ENCODE measurements around the gene MBLAC1.
A peak's percentile ranks its signal among the peaks of the same experiment; 100 is the strongest.

The MBLAC1 gene, protein sequence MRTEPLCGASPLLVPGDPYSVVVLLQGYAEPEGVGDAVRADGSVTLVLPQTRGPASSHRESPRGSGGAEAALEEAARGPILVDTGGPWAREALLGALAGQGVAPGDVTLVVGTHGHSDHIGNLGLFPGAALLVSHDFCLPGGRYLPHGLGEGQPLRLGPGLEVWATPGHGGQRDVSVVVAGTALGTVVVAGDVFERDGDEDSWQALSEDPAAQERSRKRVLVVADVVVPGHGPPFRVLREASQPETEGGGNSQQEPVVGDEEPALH

DNA sequence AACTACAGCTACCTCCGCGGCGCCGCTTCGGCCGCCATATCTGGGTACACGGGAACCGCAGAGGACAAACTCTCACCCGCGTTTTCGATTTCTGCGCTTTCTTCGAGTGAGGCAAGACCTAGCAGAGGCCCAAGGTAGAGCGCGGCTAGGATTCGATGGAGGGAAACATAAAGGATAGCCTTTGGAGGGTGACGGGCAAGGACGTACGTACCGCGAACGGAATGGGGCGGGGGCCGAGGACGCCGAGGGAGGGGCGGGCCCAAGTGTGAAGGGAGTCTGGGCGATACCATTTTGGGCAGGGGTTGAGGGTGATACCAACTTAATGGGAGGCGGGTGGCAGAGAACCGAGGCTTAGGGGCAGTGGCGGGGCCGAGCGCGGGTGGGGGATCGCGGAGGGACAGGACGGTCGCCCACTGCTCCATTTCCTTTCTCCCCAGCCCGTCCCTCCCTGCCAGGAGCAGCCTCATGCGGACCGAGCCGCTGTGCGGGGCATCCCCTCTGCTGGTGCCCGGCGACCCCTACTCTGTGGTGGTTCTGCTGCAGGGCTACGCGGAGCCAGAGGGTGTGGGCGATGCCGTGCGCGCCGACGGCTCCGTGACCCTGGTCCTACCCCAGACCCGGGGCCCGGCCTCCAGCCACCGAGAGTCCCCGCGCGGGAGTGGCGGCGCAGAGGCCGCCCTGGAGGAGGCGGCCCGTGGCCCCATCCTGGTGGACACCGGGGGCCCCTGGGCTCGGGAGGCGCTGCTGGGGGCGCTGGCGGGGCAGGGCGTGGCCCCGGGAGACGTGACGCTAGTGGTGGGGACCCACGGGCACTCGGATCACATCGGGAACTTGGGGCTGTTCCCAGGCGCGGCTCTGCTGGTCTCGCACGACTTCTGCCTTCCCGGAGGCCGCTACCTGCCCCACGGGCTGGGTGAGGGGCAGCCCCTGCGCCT is at the start of gene MBLAC1:
TSS of gene MBLAC1 (plus strand) at position 37 of the 935 bp plus-strand sequence. CDS start at position 466, 429 bp downstream.
- ChIA-PET POLR2A (interaction anchor here (0.6 to 6.0 kb wide), 15 partner anchors 11 to 301 kb away, joined by 3 to 80 read pairs (median 4); partner anchors contain the start of genes AP4M1, GJC3, MCM7 and TRIM4), CTCF (interaction anchor here (1.7 kb wide), 1 partner anchor 148 kb away, joined by 3 read pairs; no protein-coding TSS in a partner anchor)
- DNase-seq (ENCODE audit: extremely low spot score): peak; percentile 84
- TF ChIP-seq BHLHE40 (IDR thresholded peaks at IDR 0.05; ENCODE audit: borderline replicate concordance): peak; percentile 74; the same call in 1 of the 2 replicates
- TF ChIP-seq ELF4 (IDR thresholded peaks at IDR 0.05): no peak
- TF ChIP-seq L3MBTL2 (conservative IDR thresholded peaks at IDR 0.05): peak; percentile 82

DNA sequence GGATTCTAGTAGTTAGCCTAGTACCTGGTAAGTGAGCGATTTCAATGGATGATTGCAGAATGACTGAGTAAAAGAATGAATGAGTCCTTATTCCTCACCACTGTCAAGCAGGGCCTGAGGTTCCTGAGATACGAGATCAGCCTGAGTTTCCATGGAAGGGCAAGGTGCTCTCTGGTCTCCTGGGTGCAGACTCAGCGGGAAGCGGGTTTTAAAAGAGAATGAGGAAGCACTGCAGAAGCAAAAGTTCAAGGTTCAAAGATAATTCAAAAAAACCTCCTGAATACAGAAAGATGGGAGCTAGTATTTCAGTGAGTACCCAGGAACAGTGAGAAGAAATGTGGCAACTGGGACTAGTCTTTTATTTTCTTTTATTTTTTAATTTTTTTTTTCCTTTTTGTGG is 49.6 kb upstream of the MBLAC1 start:
- ChIA-PET CTCF (no interaction called here), POLR2A (interaction anchor here (1.2 kb wide), 1 partner anchor 25 kb away, joined by 3 read pairs; the partner anchor contains the start of gene AP4M1)
- DNase-seq (ENCODE audit: extremely low spot score): no peak
- TF ChIP-seq CTBP1 (IDR thresholded peaks at IDR 0.05; ENCODE audit: borderline replicate concordance): no peak
- TF ChIP-seq, protein P1, sequence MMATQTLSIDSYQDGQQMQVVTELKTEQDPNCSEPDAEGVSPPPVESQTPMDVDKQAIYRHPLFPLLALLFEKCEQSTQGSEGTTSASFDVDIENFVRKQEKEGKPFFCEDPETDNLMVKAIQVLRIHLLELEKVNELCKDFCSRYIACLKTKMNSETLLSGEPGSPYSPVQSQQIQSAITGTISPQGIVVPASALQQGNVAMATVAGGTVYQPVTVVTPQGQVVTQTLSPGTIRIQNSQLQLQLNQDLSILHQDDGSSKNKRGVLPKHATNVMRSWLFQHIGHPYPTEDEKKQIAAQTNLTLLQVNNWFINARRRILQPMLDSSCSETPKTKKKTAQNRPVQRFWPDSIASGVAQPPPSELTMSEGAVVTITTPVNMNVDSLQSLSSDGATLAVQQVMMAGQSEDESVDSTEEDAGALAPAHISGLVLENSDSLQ (IDR thresholded peaks at IDR 0.05): no peak
- TF ChIP-seq FOXK2 (IDR thresholded peaks at IDR 0.05): no peak
- no peak for TF ChIP-seq NFRKB (IDR thresholded peaks at IDR 0.05)
- TF ChIP-seq FOXM1 (IDR thresholded peaks at IDR 0.05; ENCODE audit: borderline replicate concordance): no peak

DNA sequence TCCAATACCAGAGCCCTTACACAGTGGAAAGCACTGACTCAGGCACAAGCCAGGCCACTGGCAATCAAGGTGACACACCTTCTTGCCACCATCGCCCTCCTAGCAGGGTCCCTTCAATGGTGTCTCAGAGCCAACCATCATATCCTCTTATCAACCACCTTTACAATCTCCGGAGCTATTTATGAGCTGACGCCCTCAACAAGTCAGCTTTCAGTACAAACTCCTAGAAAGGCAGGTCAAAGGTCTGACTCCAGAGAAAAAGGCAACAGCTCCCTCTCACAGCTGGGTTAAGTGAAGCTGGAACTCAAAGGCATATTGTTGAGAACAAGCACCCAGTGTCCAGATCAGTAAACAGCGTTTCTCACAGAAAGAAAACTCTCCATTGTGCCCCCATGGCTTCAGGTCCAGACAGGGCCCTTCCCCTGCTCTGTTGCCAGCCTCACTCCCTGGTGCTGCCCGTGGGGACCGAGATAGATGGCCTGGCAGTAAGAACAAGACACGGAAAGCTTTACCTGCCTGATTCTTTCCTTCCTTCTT is 47.7 kb upstream of the MBLAC1 start:
- CTCF ChIA-PET: interaction anchor here (0.8 kb wide), 1 partner anchor 166 kb away, joined by 3 read pairs; no protein-coding TSS in a partner anchor
- no peak for DNase-seq (ENCODE audit: extremely low spot score)
- POLR2A ChIA-PET: interaction anchor here (0.6 to 1.5 kb wide), 2 partner anchors 14 to 22 kb away, joined by 3 to 5 read pairs; partner anchors contain the start of genes AP4M1 and MCM7
- TF ChIP-seq ELF4 (IDR thresholded peaks at IDR 0.05) (no peak), SUZ12 (IDR thresholded peaks at IDR 0.05) (no peak), FOXA1 (IDR thresholded peaks at IDR 0.05) (no peak), NFRKB (IDR thresholded peaks at IDR 0.05) (no peak), HDGF (IDR thresholded peaks at IDR 0.05; ENCODE audit: borderline replicate concordance) (no peak), L3MBTL2 (conservative IDR thresholded peaks at IDR 0.05) (no peak), SP1 (IDR thresholded peaks at IDR 0.05) (no peak), FOXM1 (IDR thresholded peaks at IDR 0.05; ENCODE audit: borderline replicate concordance) (no peak), FOXK2 (IDR thresholded peaks at IDR 0.05) (no peak), LEF1 (IDR thresholded peaks at IDR 0.05; ENCODE audit: borderline replicate concordance) (no peak), BHLHE40 (IDR thresholded peaks at IDR 0.05; ENCODE audit: borderline replicate concordance) (no peak), ZNF384 (IDR thresholded peaks at IDR 0.05) (no peak), TARDBP (IDR thresholded peaks at IDR 0.05) (no peak), CTBP1 (IDR thresholded peaks at IDR 0.05; ENCODE audit: borderline replicate concordance) (no peak), ARNT (IDR thresholded peaks at IDR 0.05) (no peak)
- TF ChIP-seq, protein P1 (IDR thresholded peaks at IDR 0.05): no peak

DNA sequence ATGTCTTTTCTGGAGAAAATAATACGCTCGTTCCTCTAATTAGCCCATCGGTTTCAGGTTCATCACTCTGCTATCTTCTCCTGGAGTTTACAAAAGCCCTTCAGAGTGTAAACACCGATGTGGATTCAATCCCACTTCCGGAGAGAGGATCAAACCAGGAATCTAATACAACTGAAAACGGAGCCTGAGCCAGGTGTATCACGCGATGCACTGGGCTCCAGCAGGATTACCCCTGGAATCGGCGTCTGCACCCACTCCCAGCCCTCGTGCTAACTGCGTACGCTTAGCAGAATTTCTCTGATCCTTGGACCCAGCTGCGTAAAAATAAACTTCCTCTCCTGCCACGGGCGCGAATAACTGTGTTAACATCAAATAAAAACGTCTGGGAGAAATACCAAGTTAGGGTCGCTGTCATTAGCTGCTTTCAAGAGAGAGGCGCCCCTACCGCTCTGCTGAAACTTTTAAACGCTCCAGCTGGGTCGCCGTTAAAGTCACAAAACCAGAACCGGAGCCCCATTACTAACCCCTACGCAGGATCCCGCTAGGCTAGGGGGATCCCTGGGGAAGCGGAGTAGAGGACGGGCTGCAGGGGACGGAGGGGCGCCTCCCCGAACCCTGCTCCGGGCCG is 45.7 kb upstream of the MBLAC1 start:
- ChIA-PET POLR2A (interaction anchor here (0.8 to 2.5 kb wide), 2 partner anchors 20 to 87 kb away, joined by 3 to 26 read pairs; partner anchors contain the start of genes AP4M1 and MCM7), CTCF (interaction anchor here (0.5 kb wide), 1 partner anchor 76 kb away, joined by 6 read pairs; no protein-coding TSS in a partner anchor)
- DNase-seq (ENCODE audit: extremely low spot score): no peak
- TF ChIP-seq ELF4 (IDR thresholded peaks at IDR 0.05) (no peak), FOXM1 (IDR thresholded peaks at IDR 0.05; ENCODE audit: borderline replicate concordance) (no peak), BHLHE40 (IDR thresholded peaks at IDR 0.05; ENCODE audit: borderline replicate concordance) (no peak), SP1 (IDR thresholded peaks at IDR 0.05) (no peak), NFRKB (IDR thresholded peaks at IDR 0.05) (no peak), SUZ12 (IDR thresholded peaks at IDR 0.05) (no peak), L3MBTL2 (conservative IDR thresholded peaks at IDR 0.05) (no peak), ZNF384 (IDR thresholded peaks at IDR 0.05) (no peak)
- TF ChIP-seq, protein P1 (IDR thresholded peaks at IDR 0.05): no peak

DNA sequence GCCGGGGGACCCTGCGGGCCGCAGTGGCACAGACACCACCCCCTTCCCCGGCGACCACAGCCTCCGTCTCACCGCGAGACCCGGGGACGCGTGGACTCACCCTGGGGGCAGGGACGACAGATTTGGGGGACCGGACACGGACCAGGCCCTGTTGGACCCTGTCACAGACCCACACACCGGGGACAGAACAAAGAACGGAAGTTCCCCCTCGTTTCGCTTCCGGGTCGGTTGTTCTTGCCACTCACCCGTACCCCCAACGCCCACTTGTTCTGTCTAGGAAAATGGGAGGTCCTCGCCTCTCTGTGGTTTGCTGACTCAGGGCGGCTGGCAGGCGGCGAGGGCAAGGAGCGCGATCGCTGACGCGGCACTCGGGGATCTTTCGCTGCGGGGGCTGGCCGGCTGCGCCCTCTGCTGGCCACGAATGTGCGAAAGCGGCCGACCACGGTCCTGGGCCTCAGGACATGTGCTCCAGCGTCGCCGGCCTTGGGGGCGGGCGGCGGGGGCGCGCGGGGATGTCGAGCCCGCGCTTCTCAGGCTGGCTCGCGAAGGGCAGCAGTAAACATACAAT is 45.1 kb upstream of the MBLAC1 start, which contains the start of gene ZNF3:
TSS of gene ZNF3 (minus strand) at position 189 of the 568 bp plus-strand sequence. CDS start 4,366 bp downstream, outside the sequence.
- POLR2A ChIA-PET: interaction anchor here (0.8 to 2.5 kb wide), 6 partner anchors 20 to 88 kb away, joined by 3 to 26 read pairs (median 4); partner anchors contain the start of genes AP4M1, MCM7 and ZSCAN21

More for the DNA sequence above, 45.1 kb upstream of the MBLAC1 start, which contains the start of gene ZNF3:
- TF ChIP-seq BHLHE40 (IDR thresholded peaks at IDR 0.05; ENCODE audit: borderline replicate concordance) (no peak), ZNF384 (IDR thresholded peaks at IDR 0.05) (no peak), SP1 (IDR thresholded peaks at IDR 0.05) (no peak), L3MBTL2 (conservative IDR thresholded peaks at IDR 0.05) (peak; percentile 94)
- TF ChIP-seq, protein P1 (IDR thresholded peaks at IDR 0.05): peak; percentile 95
- CTCF ChIA-PET: interaction anchor here (0.5 to 1.1 kb wide), 2 partner anchors 77 to 165 kb away, joined by 5 to 6 read pairs; no protein-coding TSS in a partner anchor
- peak; percentile 94 for DNase-seq (ENCODE audit: extremely low spot score)

Measured in HEK293T (cell line).